Right renal cortex interstitium (tissue), 3 donors: Measurements from ENCODE around the gene CEP128. TPM values are rescaled to one million over a fixed set of nuclear protein-coding genes. Genes with fewer than 3 reads are reported as not detected.

ENCODE experiments used
- DNase-seq, 3 donors: peaks; one replicate each; pipeline ENCODE4 v3.0.0-alpha.2; 2013; ENCODE audit warnings: low read depth in 3 of 3, low spot score in 2 of 3
- polyA plus RNA-seq, 3 donors: library from polyadenylated mRNA; unstranded; fragments of 120-200 nt; gene quantifications; one replicate each; pipeline ENCODE4 v1.2.1, GENCODE V29; 2013; ENCODE audit not compliant: insufficient read length in 3 of 3

CEP128 gene
- polyA plus RNA-seq, 3 donors: 5.8 to 6.6 (median 6.3) TPM

DNA sequence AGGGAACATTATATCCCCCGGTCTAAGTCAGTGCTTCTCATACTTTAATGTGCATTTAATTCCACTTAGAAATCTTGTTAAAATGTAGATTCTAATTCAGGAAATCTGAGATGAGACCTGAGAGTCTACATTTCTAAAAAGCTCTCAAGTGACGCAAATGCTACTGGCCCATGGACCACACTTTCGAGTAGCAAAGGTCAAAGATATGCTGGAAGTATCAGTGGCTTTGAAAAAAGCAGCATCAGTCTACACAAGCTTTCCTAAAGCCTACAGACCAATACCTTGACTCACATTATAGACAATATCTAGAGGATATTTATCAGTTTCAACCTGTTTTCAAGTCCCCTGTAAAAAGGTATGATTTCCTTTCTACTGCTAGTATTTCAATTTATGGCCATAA lies 248.6 kb downstream of the CEP128 start:
- DNase-seq: no peak

DNA sequence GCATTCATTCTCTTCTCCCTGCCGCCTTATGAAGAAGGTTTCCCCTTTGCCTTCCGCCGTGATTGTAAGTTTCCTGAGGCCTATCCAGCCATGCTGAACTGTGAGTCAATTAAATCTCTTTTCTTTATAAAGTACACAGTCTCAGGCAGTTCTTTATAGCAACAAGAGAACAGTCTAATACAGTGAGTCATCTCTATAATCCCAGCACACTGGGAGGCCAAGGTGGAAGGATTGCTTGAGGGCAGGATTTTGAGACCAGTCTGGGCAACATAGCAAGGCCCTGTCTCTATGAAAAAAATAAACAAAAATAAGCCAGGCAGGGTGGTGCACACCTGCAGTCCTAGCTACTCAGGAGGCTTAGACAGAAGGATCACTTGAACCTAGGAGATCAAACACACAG lies 259.9 kb downstream of the CEP128 start:
- DNase-seq: no peak

DNA sequence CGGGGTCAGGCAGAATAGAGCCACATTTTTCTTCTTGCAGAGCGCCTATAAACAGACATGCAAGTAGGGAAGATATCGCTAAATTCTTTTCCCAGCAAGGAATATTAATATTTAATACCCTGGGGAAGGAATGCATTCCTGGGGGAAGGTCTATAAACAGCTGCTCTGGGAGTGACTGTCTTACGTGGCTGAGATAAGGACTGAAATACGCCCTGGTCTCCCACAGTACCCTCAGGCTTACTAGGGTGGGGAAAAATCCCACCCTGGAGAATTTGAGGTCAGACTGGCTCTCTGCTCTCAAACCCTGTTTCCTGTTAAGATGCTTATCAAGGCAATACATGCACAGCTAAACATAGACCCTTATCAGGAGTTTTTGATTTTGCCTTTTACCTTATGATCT lies 262.3 kb downstream of the CEP128 start:
- no peak for DNase-seq

DNA sequence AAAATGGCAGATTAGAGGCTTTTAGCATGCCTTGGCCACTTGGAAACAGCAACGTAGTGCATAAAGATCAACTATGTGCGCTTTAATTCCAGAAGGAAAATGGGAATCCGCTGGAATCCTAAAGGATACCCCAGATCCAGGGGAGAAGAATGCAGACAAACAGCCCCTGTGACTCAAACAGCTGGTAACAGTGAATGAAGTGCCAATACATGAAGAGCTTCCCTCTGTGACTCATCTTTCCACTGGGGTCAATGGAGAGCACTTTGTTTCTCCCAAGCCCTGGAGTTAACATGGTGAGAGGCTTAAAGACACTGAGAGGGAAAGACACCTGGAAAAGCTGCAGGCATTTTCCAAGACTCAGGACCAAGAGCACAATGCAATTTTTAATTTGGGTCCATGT lies 263.1 kb downstream of the CEP128 start:
- no peak for DNase-seq

DNA sequence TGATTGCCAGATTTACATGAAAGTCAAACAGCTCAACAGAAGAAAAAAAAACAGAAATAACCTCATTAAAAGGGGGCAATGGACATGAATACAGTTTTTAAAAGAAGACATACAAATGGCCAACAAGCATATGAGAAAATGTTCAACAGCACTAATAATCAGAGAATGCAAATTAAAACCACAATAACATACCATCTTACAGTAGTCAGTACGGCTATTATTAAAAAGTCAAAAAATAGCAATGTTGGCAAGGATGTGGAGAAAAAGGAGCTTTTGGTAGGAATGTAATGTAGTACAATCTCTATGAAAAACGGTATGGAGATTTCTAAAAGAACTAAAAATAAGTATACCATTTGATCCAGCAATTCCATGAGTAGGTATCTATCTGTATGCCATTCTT lies 272.1 kb downstream of the CEP128 start:
- no peak for DNase-seq

DNA sequence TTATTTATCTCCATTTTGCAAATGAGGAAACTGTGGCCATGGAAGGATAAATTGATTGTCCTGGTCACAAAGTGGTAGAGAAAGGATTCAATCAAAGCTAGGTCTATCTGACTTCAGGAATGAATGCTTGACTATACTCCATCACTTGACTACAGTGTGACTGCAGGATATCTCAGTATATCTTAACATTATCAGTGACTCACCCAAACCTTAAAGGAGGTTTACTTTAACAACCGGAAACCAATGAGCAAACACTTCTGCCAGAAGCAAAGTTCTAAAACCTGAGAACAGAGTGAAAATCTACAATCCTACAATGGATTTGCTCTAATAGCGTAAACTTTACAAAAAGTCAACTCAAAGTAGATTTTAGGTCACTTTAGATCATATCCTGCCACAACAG lies 277.0 kb downstream of the CEP128 start:
- no peak for DNase-seq

DNA sequence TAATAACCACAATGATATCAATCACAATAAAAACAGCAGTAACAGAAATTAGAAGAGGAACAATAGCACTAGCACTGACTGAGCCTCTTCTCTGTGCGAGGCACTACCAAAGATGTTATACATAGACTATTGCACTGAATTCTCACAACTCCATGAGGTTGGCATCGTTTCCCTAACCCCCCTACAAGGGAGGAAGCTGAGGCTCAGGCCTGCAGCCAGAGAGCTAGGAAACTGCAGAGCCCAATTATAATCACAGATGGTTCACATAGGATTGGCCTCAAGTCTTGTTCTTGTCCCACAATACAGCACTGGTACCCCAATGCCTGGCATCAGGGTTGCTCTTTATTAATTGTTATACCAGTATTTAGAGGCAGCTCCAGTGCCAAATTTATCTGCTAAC lies 278.0 kb downstream of the CEP128 start:
- DNase-seq: no peak

DNA sequence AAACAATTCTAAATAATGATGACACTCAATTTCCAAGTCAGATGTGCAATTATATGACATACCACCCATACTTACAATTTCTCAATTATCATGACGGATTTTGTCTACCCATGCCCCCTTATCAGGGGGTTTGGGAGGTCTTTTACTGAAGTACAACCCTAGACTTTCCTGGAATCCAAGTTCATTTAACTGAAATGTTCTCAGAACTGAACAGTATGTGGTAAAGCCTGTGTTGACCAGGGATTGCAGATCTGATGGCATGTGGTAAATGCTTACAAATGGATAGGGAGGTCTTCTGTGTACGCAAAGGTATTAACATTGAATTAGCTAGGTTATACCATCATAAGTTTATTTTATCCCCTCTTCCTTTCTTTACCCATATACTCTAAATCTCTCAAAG lies 281.8 kb downstream of the CEP128 start:
- no peak for DNase-seq

DNA sequence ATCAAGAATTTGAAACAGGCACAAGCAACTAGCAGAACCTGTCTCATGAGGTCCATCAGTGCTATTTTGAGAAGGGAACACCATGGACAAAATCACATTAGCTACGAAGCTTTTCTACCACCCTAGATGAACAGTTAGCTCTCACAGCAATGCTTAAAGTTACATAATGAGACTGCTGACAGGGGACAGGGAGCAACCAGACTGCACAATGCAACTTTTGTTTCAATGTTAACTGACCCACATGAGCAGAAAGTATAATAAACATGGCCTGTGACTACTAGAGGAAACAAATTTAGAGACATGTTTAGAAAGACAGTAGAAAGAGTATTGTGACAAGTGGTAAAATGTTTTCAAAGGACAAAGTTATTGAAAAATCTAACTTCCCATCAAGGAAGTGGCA lies 282.8 kb downstream of the CEP128 start:
- no peak for DNase-seq

DNA sequence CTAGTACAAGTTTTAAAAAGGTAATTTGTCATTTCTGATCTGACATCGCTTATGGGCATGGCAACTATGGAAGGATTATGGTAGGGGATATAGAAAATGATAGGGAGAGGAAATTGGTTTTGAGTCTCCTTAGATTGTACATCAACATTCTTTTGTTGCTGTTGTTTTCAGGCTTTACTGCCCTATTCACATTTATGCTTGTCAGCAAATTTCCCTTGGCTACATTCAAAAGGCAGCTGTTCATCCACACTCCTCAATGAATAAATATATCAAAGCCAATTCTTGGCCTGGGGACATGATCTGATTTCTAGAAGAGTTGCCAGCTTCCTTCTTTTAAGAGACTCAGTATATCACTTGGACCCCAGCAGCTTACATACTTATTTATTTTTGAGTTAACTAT lies 283.4 kb downstream of the CEP128 start:
- DNase-seq: no peak

DNA sequence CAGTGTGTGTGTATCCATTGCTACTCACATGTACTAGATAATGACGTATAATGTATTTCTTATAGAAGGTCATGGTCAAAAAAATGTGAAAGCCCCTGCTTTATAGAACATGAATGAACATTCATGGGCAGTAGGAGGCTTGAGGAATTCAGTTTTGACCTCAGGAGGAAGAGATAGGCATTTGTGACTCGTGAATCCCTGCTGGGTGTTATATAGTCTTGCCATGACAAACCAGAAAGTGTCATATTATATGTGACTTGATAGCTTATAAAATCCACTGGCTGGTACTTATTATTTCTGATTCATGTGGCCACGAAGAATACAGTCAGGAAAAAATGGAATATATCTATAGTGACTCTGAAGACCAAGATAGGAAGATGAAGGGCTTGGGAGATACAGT lies 287.6 kb downstream of the CEP128 start:
- DNase-seq: no peak

DNA sequence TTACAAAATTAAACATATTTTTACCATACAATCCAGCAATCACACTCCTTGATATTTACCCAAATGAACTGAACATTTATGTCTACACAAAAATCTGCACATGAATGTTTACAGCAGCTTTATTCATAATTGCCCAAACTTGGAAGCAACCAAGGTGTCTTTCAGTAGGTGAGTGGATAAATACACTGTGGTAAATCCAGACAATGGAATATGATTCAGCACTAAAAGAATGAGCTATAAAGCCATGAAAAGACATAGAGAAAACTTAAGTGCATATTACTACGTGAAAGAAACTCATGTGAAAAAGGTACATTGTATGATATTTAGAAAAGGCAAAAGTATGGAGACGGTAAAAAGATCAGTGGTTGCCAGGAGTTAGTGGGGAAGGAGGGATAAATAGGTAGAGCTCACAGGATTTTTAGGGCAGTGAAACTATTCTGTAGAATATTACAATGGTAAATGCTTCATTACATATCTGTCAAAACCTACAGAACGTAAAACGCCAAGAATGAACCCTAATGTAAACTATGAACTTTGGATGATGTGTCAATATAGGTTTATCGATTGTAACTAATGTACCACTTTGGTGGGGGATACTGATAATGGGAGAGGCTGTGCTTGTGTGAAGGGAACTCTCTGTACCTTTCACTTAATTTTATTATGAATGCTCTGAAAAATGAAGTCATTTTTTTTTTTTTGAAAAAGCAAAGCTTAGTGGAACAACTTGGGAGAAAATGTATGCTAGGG lies 295.7 kb downstream of the CEP128 start:
- DNase-seq: no peak

DNA sequence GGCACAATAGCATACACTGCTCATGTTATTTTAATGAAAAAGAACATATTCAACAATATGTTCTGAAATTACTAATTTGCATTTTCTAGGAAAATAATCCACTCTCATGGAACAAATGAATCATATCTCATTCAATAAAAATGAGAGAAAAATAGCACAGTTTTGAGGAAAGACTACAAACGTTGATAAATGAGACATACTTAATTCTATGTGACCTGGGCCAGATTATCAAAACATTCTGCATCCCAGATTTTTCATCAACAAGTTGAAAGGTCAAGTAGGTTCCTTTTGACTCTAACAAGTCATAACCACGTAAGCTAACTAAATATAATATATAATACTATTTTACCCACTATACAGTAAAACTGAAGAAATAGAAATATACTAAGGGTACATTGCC lies 296.7 kb downstream of the CEP128 start:
- no peak for DNase-seq

DNA sequence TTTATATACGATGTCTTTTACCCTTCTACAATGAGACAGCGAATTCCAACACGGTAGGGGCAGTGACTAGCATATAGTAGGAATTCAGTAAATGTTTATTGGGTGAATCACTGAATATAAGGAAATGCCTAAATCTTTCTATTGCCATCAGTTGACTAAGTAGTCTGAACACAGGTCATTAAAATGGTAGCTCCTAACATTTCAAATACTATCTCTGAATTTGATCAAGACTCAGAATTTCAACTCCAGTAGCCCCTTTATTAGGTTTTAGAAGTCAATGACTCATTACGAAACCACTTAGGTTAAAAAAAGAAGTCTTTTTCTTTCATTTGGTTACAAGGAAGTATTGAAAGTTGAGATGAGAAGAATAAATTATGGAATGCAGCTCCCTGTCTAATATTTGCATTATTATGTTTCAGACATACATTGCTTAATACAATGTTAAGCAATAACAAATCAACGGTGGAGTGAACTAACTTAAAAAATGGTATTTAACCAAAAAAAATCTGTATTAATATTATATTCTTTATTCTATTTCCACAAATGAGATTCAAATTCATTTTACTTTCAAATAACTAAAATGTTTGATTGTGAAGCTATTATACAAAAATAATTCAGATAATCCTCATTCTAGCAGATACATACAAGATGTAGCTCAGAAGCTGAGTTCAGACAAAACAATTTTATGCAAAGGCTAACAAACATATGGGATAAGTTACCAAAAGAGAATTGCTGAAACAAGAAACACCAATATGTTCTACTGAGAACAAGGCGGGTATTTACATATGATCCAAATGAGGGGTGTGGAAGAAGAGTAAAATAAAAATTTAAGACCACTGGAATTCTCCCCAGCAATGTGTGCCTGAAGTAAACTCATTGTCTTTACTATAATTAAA lies 302.7 kb downstream of the CEP128 start:
- no peak for DNase-seq

DNA sequence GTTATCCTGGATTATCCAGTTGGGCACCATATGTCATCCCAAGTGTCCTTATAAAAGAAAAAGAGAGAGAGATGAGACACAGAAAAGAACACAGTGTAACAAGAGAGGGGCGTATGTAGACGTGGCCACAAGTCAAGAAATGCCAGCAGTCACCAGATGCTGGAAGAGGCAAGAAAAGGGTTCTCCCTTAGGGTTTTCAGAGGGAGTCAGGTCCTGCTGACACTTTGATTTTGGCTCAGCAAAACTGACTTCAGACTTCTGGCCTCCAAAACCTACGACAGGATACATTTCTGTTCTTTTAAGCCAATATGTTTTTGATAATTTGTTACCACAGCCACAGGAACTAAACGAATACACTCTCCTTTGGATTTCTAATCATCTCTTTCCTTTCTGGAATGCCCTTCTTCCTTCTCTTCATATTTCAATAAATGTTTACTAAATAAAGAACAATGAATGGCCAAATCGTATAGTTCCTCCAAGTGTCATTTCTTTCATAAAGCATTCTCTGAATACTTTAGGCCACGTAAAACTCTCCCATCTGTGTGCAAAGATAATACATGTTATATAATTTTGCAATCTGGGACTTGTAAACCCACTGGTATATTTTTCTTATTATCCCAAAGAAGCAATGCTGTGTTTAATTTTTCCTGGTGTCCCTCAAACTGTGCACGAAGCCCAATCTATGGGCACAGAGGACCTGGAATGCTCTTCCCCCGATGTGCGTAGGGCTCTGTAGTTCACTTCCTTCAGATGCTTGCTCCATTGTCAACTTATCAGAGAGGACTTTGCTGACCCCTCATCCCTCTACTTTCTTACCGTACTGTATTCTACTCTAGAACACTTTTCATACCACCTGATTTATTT lies 303.6 kb downstream of the CEP128 start:
- no peak for DNase-seq

DNA sequence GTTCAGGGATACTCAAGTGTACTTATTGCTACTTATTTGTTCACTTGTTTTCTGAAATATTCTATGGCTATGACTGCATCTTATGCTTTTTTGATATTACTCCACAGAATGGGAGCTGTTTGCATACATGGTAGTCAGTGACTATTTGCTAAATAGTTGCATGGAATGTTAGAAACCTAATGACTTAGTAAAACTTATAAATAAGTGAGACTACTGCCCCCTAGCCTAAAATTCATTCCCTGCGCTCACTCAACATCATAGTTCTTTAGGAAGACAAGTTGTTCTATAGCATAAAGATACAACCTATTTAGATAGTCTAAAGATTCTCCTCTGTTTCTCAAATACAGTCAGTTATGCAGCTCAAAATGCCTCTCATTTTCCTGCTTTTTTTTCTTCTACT lies 305.5 kb downstream of the CEP128 start:
- DNase-seq: no peak

DNA sequence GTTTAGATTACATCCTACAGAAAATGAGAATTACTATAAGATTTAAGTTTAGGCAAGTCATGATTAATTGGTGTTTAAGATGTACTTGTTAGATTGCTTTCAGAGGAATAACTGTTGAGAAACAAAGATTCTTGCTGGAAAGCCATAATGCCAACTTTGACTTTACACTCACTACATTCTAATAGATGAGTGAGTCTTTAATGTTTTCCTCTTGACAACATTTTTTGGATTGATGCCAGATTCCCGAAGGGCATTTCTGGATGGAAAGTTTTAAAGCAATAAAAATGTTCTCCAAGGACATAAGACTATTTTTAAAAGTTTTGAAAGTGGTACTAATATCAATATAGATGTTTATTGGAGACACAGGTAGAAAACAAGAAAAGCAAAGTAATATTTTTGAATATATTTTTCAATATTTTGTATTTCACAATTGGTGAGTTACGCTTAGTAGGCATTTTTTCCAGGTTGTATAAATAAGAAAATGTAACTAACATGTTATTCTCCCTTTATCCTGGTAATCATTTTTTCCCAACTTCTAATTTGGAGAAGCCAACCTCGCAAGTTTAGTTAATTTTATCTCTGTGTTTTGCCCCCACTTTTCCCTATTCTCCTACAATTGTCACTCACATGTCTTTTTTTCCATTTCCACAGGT lies 307.3 kb downstream of the CEP128 start:
- peak in 1 of 3 donors; percentile 1 for DNase-seq

DNA sequence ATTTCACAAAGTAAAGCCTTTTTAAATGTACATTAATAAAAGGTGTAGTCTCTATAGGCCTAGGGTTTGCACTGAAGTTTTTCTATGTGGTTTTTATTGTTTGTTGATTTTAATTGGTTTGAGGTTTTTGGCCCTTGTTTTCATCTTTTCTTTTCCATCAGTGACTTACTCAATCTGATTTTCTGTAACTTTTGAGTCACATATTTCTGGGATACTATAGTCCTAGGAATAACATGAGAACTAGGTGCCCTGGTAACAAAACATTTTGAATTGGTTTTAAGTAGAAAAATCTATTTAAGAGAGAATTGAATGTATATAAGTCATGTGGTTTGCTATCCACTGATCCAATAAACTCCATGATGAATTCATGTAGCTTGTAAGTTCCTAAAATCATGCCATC lies 311.9 kb downstream of the CEP128 start:
- no peak for DNase-seq

DNA sequence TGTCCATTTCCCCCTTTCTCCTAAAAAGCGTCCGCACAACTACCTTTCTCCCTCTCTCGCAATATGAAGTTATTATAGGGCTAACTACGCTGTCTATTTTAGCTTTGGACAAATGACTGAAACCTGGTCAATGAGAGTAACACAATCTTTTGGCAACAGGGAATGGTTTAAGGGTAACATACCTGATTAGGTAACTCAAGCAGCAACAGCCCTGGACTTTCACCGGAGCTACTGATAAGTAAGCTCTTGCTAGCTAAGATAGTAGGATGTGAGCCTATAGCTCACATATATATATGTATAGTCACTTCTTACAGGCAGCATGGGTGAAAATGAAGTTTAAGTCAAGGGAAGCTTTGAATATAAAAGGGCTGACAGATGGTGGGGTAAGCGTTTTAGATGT lies 313.0 kb downstream of the CEP128 start:
- no peak for DNase-seq

DNA sequence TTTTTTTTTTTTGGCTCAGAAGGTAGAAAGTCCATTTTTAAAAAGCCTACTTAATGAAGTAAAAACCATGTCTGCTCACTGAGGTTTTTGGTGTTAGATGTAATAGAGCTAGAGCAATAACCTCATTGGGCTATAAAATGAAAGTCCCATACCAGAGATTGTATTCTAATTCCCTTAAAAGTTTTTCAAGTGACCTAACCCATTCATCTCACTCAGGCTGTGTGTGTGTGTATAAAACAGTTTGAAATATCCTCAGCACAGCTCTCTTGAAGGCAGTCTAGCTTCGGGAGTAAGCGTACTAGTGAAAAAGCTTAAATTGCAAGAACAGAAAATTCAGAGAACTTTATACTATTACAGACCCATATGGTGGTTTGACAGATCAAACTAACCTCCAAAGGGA lies 313.8 kb downstream of the CEP128 start:
- DNase-seq: no peak

DNA sequence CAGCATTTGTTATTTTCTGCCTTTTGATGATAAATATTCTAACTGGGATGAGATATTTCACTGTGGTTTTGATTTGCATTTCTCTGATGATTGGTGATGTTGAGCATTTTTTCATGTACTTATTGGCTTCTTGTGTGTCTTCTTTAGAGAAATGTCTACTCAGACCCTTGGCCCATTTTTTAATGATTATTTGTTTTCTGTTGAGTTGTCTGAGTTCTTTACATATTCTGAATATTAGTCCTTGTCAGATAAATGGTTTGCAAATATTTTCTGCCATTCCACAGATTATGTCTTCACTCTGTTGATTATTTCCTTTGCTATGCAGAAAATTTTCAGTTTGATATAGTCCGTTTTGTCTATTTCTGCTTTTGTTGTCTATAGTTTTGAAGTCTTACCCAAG lies 317.0 kb downstream of the CEP128 start:
- no peak for DNase-seq
